PC-3 (cell line): Measurements from ENCODE around the gene DGCR2. TPM values are rescaled to one million over a fixed set of nuclear protein-coding genes. Genes with fewer than 3 reads are reported as not detected.
A peak's percentile ranks its signal among the peaks of the same experiment; 100 is the strongest.

Experiments used
- ATAC-seq: fragments of 200-7000 bp; cut with Tn5 transposase; 2 replicates; pipeline ENCODE4 v1.9.1; 2020; ENCODE audit warnings: mild to moderate bottlenecking, moderate library complexity
- BruUV-seq: library from RNA; stranded (reverse); fragments of 400-500 nt; replicated peaks from 2 replicates; lab custom pipeline; 2021; lab: Mats Ljungman, UMichigan
- CTCF ChIA-PET: fragments of 300-600 bp; sonication (Branson Sonifier 250); formaldehyde crosslinking; loops from one replicate; lab custom pipeline; 2022; ENCODE audit warnings: antibody characterized with exemption; lab: Charles Lee
- POLR2A ChIA-PET: fragments of 300-600 bp; sonication (Branson Sonifier 250); formaldehyde crosslinking; loops from one replicate; lab custom pipeline; 2022; ENCODE audit warnings: antibody characterized with exemption; ENCODE audit not compliant: unreplicated experiment; lab: Charles Lee
- DNase-seq: peaks from one replicate; pipeline ENCODE4 v3.0.0-alpha.2; 2015
- H2AFZ ChIP-seq: fragments of 300-600 bp; sonication (generic); 2 replicates; pipeline ENCODE4 v1.6.0; 2016; ENCODE audit warnings: antibody characterized with exemption, low read length
- H3F3A ChIP-seq: fragments of 300-600 bp; sonication (generic); one replicate; pipeline ENCODE4 v1.6.0; 2017; ENCODE audit warnings: antibody characterized with exemption, low read length, control low read depth, mild to moderate bottlenecking; ENCODE audit not compliant: unreplicated experiment
- H3K27ac ChIP-seq: fragments of 300-600 bp; sonication (generic); 2 replicates; pipeline ENCODE4 v1.5.1; 2016; ENCODE audit warnings: mild to moderate bottlenecking, low read length
- H3K27me3 ChIP-seq: fragments of 300-600 bp; sonication (generic); 2 replicates; pipeline ENCODE4 v1.6.1; 2016; ENCODE audit warnings: low read length, mixed read lengths
- H3K36me3 ChIP-seq: fragments of 300-600 bp; sonication (generic); 2 replicates; pipeline ENCODE4 v1.6.1; 2016; ENCODE audit warnings: low read depth, mixed run types, low read length, mixed read lengths
- H3K4me1 ChIP-seq: fragments of 300-600 bp; sonication (generic); 2 replicates; pipeline ENCODE4 v1.5.1; 2016; ENCODE audit warnings: low read length; ENCODE audit not compliant: insufficient read depth
- H3K4me2 ChIP-seq: fragments of 300-600 bp; sonication (generic); 2 replicates; pipeline ENCODE4 v1.6.0; 2016; ENCODE audit warnings: low read length
- H3K4me3 ChIP-seq: fragments of 300-600 bp; sonication (generic); 2 replicates; pipeline ENCODE4 v1.5.1; 2016; ENCODE audit warnings: mild to moderate bottlenecking, low read length, mixed read lengths
- H3K79me2 ChIP-seq: fragments of 300-600 bp; sonication (generic); 2 replicates; pipeline ENCODE4 v1.6.1; 2017; ENCODE audit warnings: low read length, mixed read lengths
- H3K9ac ChIP-seq: fragments of 300-600 bp; sonication (generic); 2 replicates; pipeline ENCODE4 v1.6.0; 2016; ENCODE audit warnings: mild to moderate bottlenecking, low read length
- H3K9me2 ChIP-seq: fragments of 300-600 bp; sonication (generic); replicated peaks from 2 replicates; pipeline ENCODE4 v1.6.1; 2016; ENCODE audit warnings: mixed run types, low read length, mixed read lengths
- H3K9me3 ChIP-seq: fragments of 300-600 bp; sonication (generic); 2 replicates; pipeline ENCODE4 v1.6.1; 2016; ENCODE audit warnings: low read length, mixed read lengths
- H4K20me1 ChIP-seq: fragments of 300-600 bp; sonication (generic); 2 replicates; pipeline ENCODE4 v1.6.1; 2016; ENCODE audit warnings: low read length, mixed read lengths
- EZH2 ChIP-seq: fragments of 300-600 bp; sonication (generic); IDR thresholded peaks from one replicate; pipeline ENCODE4 v1.6.1; 2017; ENCODE audit warnings: antibody characterized with exemption, mild to moderate bottlenecking, low read length; ENCODE audit not compliant: unreplicated experiment
- EZH2phosphoT487 ChIP-seq: fragments of 300-600 bp; sonication (generic); IDR thresholded peaks from 2 replicates; pipeline ENCODE4 v1.6.1; 2018; ENCODE audit warnings: mild to moderate bottlenecking, antibody characterized with exemption, low read length, borderline replicate concordance
- intact Hi-C: fragments of 100-400 bp; cut with micrococcal nuclease; formaldehyde crosslinking; loops from 2 replicates; pipeline ENCODE4 v1.9.0; 2023
- total RNA-seq: library from RNA; depleted of rRNA; stranded (reverse); fragments of >200 nt; gene quantifications from 2 replicates; pipeline ENCODE4 v1.2.3, GENCODE V29; 2014
- TF ChIP-seq, protein P1 (sequence below): fragments of 300-600 bp; sonication (generic); conservative IDR thresholded peaks from 2 replicates; pipeline ENCODE4 v1.5.1; 2017; ENCODE audit warnings: antibody characterized with exemption, low read depth, mild to moderate bottlenecking, low read length

The DGCR2 gene
- total RNA-seq, 1 experiment from 2014 or later = 36.1 TPM

- DNase-seq = peak; percentile 1
- Histone ChIP-seq H3K36me3 (peaks cover 5% of the 10 kb centered on the region), H3K4me3 (no peak overlapping the region), H3K27me3 (no peaks in the 10 kb centered on the region), H2AFZ (no peak overlapping the region), H3F3A (no peaks in the 10 kb centered on the region), H4K20me1 (no peaks in the 10 kb centered on the region), H3K9me2 (no peaks in the 10 kb centered on the region), H3K4me2 (no peak overlapping the region), H3K9ac (no peak overlapping the region), H3K9me3 (no peaks in the 10 kb centered on the region), H3K27ac (no peak overlapping the region), H3K79me2 (no peaks in the 10 kb centered on the region), H3K4me1 (peaks cover 16% of the 10 kb centered on the region)
- BruUV-seq = no TSS peak
- intact Hi-C loops = no loop called here
- TF ChIP-seq EZH2phosphoT487 = no peak
- no peak for TF ChIP-seq EZH2
- TF ChIP-seq, protein P1, sequence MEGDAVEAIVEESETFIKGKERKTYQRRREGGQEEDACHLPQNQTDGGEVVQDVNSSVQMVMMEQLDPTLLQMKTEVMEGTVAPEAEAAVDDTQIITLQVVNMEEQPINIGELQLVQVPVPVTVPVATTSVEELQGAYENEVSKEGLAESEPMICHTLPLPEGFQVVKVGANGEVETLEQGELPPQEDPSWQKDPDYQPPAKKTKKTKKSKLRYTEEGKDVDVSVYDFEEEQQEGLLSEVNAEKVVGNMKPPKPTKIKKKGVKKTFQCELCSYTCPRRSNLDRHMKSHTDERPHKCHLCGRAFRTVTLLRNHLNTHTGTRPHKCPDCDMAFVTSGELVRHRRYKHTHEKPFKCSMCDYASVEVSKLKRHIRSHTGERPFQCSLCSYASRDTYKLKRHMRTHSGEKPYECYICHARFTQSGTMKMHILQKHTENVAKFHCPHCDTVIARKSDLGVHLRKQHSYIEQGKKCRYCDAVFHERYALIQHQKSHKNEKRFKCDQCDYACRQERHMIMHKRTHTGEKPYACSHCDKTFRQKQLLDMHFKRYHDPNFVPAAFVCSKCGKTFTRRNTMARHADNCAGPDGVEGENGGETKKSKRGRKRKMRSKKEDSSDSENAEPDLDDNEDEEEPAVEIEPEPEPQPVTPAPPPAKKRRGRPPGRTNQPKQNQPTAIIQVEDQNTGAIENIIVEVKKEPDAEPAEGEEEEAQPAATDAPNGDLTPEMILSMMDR = no peak
- POLR2A ChIA-PET = no interaction called here
- no peak for ATAC-seq
- CTCF ChIA-PET = no interaction called here
These were observed 59.9 kb downstream of the DGCR2 start for GRCh38 chr22:19062139-19062942.

DNA sequence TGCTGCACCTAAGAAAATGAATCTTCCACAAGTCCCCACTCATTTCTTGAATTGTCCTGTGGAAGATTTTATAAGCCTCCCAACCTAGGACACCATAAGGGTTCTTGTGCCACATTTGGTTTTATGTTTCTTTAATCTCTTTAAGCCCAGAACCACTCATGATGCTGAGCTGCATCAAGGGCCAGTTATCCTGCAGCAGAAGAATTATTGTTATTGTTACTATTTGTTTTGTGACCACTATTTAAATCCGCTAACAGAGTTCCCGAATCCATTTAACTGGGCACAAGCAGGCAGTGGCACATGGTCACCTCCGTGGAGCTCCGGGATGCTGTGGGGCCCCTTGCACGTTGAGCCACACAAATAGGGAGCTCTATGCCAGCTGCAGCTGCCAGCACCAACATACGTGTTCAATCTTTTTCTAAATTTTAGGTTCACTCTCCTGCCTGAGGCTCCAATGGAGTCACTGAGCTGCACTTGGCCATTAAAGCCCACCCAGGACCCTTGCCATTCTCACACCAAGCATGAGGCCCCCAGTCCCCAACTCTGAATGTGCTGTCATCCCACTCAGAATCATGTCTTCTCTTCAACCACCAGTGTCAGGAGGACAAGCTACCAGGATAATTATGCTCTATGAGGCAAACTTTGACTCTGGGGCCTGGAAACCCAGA is 60.6 kb downstream of the DGCR2 start:
- H4K20me1 ChIP-seq = no peaks in the 10 kb centered on the region
- no peak overlapping the region for H3K9ac ChIP-seq
- H3K9me2 ChIP-seq = no peaks in the 10 kb centered on the region
- H3K36me3 ChIP-seq = peaks cover 5% of the 10 kb centered on the region
- H3K4me1 ChIP-seq = peaks cover 12% of the 10 kb centered on the region
- no peak for TF ChIP-seq EZH2phosphoT487
- TF ChIP-seq EZH2 = no peak
- TF ChIP-seq, protein P1 = no peak
- no peak for DNase-seq
- no peak overlapping the region for H2AFZ ChIP-seq
- ChIA-PET POLR2A (no interaction called here), CTCF (no interaction called here)
- H3K4me2 ChIP-seq = no peak overlapping the region
- no peaks in the 10 kb centered on the region for H3K27me3 ChIP-seq
- no peak overlapping the region for H3K27ac ChIP-seq
- no peak for ATAC-seq
- H3F3A ChIP-seq = no peaks in the 10 kb centered on the region
- intact Hi-C loops = no loop called here
- no peak overlapping the region for H3K4me3 ChIP-seq
- no TSS peak for BruUV-seq
- no peaks in the 10 kb centered on the region for H3K9me3 ChIP-seq
- no peaks in the 10 kb centered on the region for H3K79me2 ChIP-seq
